B cell (primary cell): ENCODE measurements around the gene LIPI. TPM values are rescaled to one million over a fixed set of nuclear protein-coding genes. Genes with fewer than 3 reads are reported as not detected.

Experiments
- ATAC-seq: fragments of 200-7000 bp; cut with Tn5 transposase; one replicate; pipeline ENCODE4 v1.10.0; 2021; ENCODE audit warnings: low read depth, mild to moderate bottlenecking, moderate number of reproducible peaks, moderate library complexity
- CTCF ChIA-PET: fragments of 350-600 bp; sonication (Branson Sonifier 250); formaldehyde crosslinking; loops from one replicate; lab custom pipeline; 2021; ENCODE audit warnings: antibody characterized with exemption, inconsistent platforms; lab: Charles Lee
- POLR2A ChIA-PET: fragments of 350-600 bp; sonication (Branson Sonifier 250); formaldehyde crosslinking; loops from one replicate; lab custom pipeline; 2021; ENCODE audit warnings: antibody characterized with exemption; lab: Charles Lee
- DNase-seq: peaks from one replicate; pipeline ENCODE4 v3.0.0; 2013
- H2AFZ ChIP-seq: 2 replicates; pipeline ENCODE4 v1.6.1; 2012; ENCODE audit warnings: mild to moderate bottlenecking, low read depth, low read length; ENCODE audit not compliant: insufficient read depth, poor library complexity, severe bottlenecking
- H3K27ac ChIP-seq, 2 donors: 1 replicate in 1 of 2; 2 replicates in 1 of 2; pipeline ENCODE4 v1.5.1; 2012 to 2013; ENCODE audit warnings: low read length in 2 of 2, mild to moderate bottlenecking in 2 of 2, moderate library complexity in 1 of 2
- H3K27me3 ChIP-seq, 4 experiments: fragments of 200-600 bp in 1 of 4; sonication (generic) in 1 of 4; replicated peaks in 1 of 4; 1 replicate in 2 of 4; 2 replicates in 2 of 4; pipeline versions ENCODE4 v1.6.1 to v1.7.0; 2013 to 2016; ENCODE audit warnings: low read length in 3 of 4, mild to moderate bottlenecking in 2 of 4, mixed read lengths in 1 of 4, moderate library complexity in 1 of 4; ENCODE audit not compliant: insufficient read depth in 4 of 4, control insufficient read depth in 3 of 4; ENCODE audit errors: control extremely low read depth in 1 of 4
- H3K36me3 ChIP-seq, 2 experiments: replicated peaks in 1 of 2; 1 replicate in 1 of 2; 2 replicates in 1 of 2; pipeline versions ENCODE4 v1.6.1 to v1.7.1; 2013; ENCODE audit warnings: low read length in 1 of 2; ENCODE audit not compliant: insufficient read depth in 2 of 2, control insufficient read depth in 1 of 2; ENCODE audit errors: control extremely low read depth in 1 of 2, extremely low read depth in 1 of 2
- H3K4me1 ChIP-seq, 2 donors: fragments of 200-600 bp in 1 of 2; sonication (generic) in 1 of 2; 1 replicate in 1 of 2; 2 replicates in 1 of 2; pipeline versions ENCODE4 v1.5.1 to v1.6.1; 2013 to 2017; ENCODE audit warnings: low read length in 2 of 2; ENCODE audit not compliant: control insufficient read depth in 2 of 2, insufficient read depth in 2 of 2
- H3K4me2 ChIP-seq: replicated peaks from 2 replicates; pipeline ENCODE3; 2012; ENCODE audit warnings: mild to moderate bottlenecking, low read depth, low read length; ENCODE audit not compliant: poor library complexity, severe bottlenecking
- H3K4me3 ChIP-seq, 5 experiments: fragments of 200-600 bp in 1 of 5; sonication (generic) in 1 of 5; 1 replicate in 3 of 5; 2 replicates in 2 of 5; pipeline versions ENCODE4 v1.5.1 to v1.7.0; 2011 to 2016; ENCODE audit warnings: low read length in 4 of 5, mild to moderate bottlenecking in 4 of 5, low read depth in 2 of 5, control low read depth in 1 of 5, moderate library complexity in 1 of 5; ENCODE audit not compliant: insufficient read depth in 1 of 5; ENCODE audit errors: control extremely low read depth in 1 of 5, extremely low read depth in 1 of 5
- H3K79me2 ChIP-seq: fragments of 200-600 bp; sonication (generic); one replicate; pipeline ENCODE4 v1.6.0; 2016; ENCODE audit warnings: low read length; ENCODE audit not compliant: control insufficient read depth, insufficient read depth
- H3K9ac ChIP-seq: fragments of 200-600 bp; sonication (generic); 2 replicates; pipeline ENCODE4 v1.6.1; 2017; ENCODE audit warnings: mild to moderate bottlenecking, low read length, moderate library complexity
- H3K9me3 ChIP-seq, 3 donors: one replicate each; pipeline versions ENCODE4 v1.6.1 to v1.7.1; 2013; ENCODE audit warnings: low read length in 2 of 3; ENCODE audit not compliant: control insufficient read depth in 2 of 3, insufficient read depth in 1 of 3; ENCODE audit errors: control extremely low read depth in 1 of 3
- H4K20me1 ChIP-seq: 2 replicates; pipeline ENCODE4 v1.6.0; 2012; ENCODE audit warnings: mild to moderate bottlenecking, low read length; ENCODE audit not compliant: insufficient read depth, control insufficient read depth, poor library complexity, severe bottlenecking
- H3K27ac Mint-ChIP-seq: one replicate; pipeline ENCODE4 v1.8.0; 2021; ENCODE audit warnings: mixed read lengths
- H3K27me3 Mint-ChIP-seq: one replicate; pipeline ENCODE4 v1.8.0; 2021; ENCODE audit warnings: mixed read lengths
- H3K4me1 Mint-ChIP-seq: one replicate; pipeline ENCODE4 v1.8.0; 2021; ENCODE audit warnings: mixed read lengths
- H3K4me3 Mint-ChIP-seq: one replicate; pipeline ENCODE4 v1.8.0; 2021; ENCODE audit warnings: mixed read lengths
- H3K9me3 Mint-ChIP-seq: one replicate; pipeline ENCODE4 v1.8.0; 2022; ENCODE audit warnings: mixed read lengths; ENCODE audit not compliant: insufficient read depth
- EZH2 ChIP-seq: IDR thresholded peaks from 2 replicates; pipeline ENCODE4 v1.6.1; 2012; ENCODE audit warnings: borderline replicate concordance, low read depth, mild to moderate bottlenecking, moderate library complexity, low read length; ENCODE audit not compliant: insufficient read depth, poor library complexity, severe bottlenecking
- WGBS: methylation state at CpG from one replicate; pipeline ENCODE4 v1.1.5; 2013; ENCODE audit warnings: missing lambda C conversion rate; ENCODE audit not compliant: insufficient coverage; 5-methylcytosine and 5-hydroxymethylcytosine counted together
- intact Hi-C: fragments of 100-400 bp; cut with micrococcal nuclease; formaldehyde crosslinking; loops from one replicate; pipeline ENCODE4 v1.10.0; 2022
- polyA plus RNA-seq: library from polyadenylated mRNA; depleted of rRNA; stranded (reverse); fragments of >200 nt; gene quantifications from 2 replicates; pipeline ENCODE4 v1.2.3, GENCODE V29; 2012
- total RNA-seq, 2 donors: library from RNA; stranded (reverse); fragments of 120-200 nt in 1 of 2; gene quantifications; 1 replicate in 1 of 2; 2 replicates in 1 of 2; pipeline versions ENCODE4 v1.2.3 to v1.2.4, GENCODE V29; 2013 to 2022
- TF ChIP-seq, protein P1 (sequence below): fragments of 200-600 bp; IDR thresholded peaks from one replicate; pipeline ENCODE4 v1.8.0; 2022; ENCODE audit warnings: antibody characterized with exemption, mild to moderate bottlenecking

LIPI gene
- total and polyA plus RNA-seq, 2 donors (not counting 1 experiment from before 2014, with no cell fraction given): not detected

DNA sequence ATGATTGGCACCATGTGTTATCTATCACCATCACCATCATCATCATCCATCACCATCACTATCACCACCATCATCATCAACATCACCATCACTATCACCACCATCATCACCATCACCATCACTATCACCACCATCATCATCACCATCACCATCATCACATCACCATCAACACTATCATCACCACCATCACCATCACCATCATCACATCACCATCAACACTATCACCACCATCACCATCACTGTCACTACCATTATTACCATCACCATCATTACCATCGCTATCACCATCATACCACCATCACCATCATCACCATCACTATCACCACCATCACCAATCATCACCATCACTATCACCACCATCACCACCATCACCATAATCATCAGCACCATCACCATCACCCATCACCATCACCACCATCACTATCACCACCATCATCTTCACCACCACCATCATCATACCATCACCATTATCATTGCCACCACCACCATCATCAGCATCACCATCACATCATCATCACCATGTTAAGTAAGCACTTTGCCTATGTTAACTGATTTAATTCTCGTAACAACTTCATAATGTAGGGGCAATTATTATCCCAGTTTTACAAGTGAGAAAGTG, 112.8 kb downstream of the LIPI start:
- CTCF ChIA-PET: no interaction called here
- H3K9me3 ChIP-seq: peaks cover 0 to 2% (median 0%) of the 10 kb centered on the region in 3 donors
- no peak overlapping the region for H3K9ac ChIP-seq
- H3K79me2 ChIP-seq: no peaks in the 10 kb centered on the region
- Mint-ChIP-seq H3K27me3 (no peaks in the 10 kb centered on the region), H3K4me3 (no peak overlapping the region), H3K9me3 (peaks cover 6% of the 10 kb centered on the region), H3K27ac (no peak overlapping the region), H3K4me1 (no peaks in the 10 kb centered on the region)
- 100% methylated on average over 1 of the region's 2 CpGs for WGBS
- TF ChIP-seq, protein P1, sequence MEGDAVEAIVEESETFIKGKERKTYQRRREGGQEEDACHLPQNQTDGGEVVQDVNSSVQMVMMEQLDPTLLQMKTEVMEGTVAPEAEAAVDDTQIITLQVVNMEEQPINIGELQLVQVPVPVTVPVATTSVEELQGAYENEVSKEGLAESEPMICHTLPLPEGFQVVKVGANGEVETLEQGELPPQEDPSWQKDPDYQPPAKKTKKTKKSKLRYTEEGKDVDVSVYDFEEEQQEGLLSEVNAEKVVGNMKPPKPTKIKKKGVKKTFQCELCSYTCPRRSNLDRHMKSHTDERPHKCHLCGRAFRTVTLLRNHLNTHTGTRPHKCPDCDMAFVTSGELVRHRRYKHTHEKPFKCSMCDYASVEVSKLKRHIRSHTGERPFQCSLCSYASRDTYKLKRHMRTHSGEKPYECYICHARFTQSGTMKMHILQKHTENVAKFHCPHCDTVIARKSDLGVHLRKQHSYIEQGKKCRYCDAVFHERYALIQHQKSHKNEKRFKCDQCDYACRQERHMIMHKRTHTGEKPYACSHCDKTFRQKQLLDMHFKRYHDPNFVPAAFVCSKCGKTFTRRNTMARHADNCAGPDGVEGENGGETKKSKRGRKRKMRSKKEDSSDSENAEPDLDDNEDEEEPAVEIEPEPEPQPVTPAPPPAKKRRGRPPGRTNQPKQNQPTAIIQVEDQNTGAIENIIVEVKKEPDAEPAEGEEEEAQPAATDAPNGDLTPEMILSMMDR: no peak
- no peak for TF ChIP-seq EZH2
- no peaks in the 10 kb centered on the region for H3K27me3 ChIP-seq
- POLR2A ChIA-PET: no interaction called here
- H3K4me3 ChIP-seq: no peak overlapping the region
- no peaks in the 10 kb centered on the region for H3K36me3 ChIP-seq
- no peak overlapping the region for H3K27ac ChIP-seq
- DNase-seq: no peak
- H4K20me1 ChIP-seq: no peaks in the 10 kb centered on the region
- no peak for ATAC-seq
- no peak overlapping the region for H3K4me2 ChIP-seq
- no peak overlapping the region for H2AFZ ChIP-seq
- intact Hi-C loops: no loop called here
- no peaks in the 10 kb centered on the region for H3K4me1 ChIP-seq

DNA sequence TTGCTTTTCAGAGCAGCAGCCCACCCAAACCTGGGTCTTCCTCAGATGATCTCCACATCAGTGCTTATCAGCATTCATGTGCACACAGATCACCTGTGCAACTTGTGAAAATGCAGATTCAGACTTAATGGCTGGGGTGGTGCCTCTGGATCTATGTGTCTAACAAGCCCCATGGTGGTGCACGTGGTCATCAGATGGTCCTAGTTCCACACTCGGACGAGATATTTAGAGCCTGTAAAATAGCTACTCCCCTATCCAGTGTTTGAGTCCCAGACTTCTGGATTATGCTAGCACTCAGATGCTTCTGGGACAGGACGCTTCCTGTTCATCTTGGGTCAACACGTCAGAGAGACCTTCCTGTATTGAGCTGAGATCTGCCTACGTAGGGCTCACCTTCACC, 114.2 kb downstream of the LIPI start:
- H3K4me3 ChIP-seq: no peak overlapping the region
- ATAC-seq (no peak), DNase-seq (no peak)
- no peaks in the 10 kb centered on the region for H3K4me1 Mint-ChIP-seq
- intact Hi-C loops: no loop called here
- H3K9ac ChIP-seq: no peak overlapping the region
- H2AFZ ChIP-seq: no peak overlapping the region
- H3K4me2 ChIP-seq: no peak overlapping the region
- no peak overlapping the region for H3K27ac ChIP-seq
- ChIA-PET CTCF (no interaction called here), POLR2A (no interaction called here)
- peaks cover 6% of the 10 kb centered on the region for H3K9me3 Mint-ChIP-seq
- no peaks in the 10 kb centered on the region for H4K20me1 ChIP-seq
- H3K4me3 Mint-ChIP-seq: no peak overlapping the region
- 97% methylated on average over 6 of the region's 6 CpGs for WGBS
- no peak overlapping the region for H3K27ac Mint-ChIP-seq
- H3K4me1 ChIP-seq: no peaks in the 10 kb centered on the region
- no peaks in the 10 kb centered on the region for H3K27me3 ChIP-seq
- peaks cover 0 to 8% (median 0%) of the 10 kb centered on the region in 3 donors for H3K9me3 ChIP-seq
- no peaks in the 10 kb centered on the region for H3K27me3 Mint-ChIP-seq
- H3K36me3 ChIP-seq: no peaks in the 10 kb centered on the region
- H3K79me2 ChIP-seq: no peaks in the 10 kb centered on the region
- TF ChIP-seq, protein P1: no peak
